ENCODE measurements around the gene ADAM12. TPM values are rescaled to one million over a fixed set of nuclear protein-coding genes. Genes with fewer than 3 reads are reported as not detected.

ADAM12 gene
- polyA plus RNA-seq, 4 donors = 0.45 to 0.87 TPM; not detected in 2

- 84 to 90% (median 90%) methylated on average over 9 of the region's 9 CpGs for WGBS, 3 donors
- no peaks in the 10 kb centered on the region for H3K27me3 ChIP-seq (ENCODE audit: control insufficient read depth in 3 of 3, insufficient read depth in 3 of 3, low read length in 3 of 3)
- H3K36me3 ChIP-seq (ENCODE audit: control insufficient read depth in 3 of 3, insufficient read depth in 2 of 3, low read depth in 1 of 3, low read length in 3 of 3) = no peaks in the 10 kb centered on the region
- no peaks in the 10 kb centered on the region for H3K9me3 ChIP-seq (ENCODE audit: control insufficient read depth in 2 of 2, insufficient read depth in 1 of 2, low read depth in 1 of 2, low read length in 1 of 2)
- H3K4me3 ChIP-seq (ENCODE audit: low read depth in 1 of 3, low read length in 3 of 3) = no peak overlapping the region
- FAIRE-seq (no peak), DNase-seq (no peak)
- H3K4me1 ChIP-seq (ENCODE audit: control insufficient read depth in 3 of 3, insufficient read depth in 2 of 3, low read depth in 1 of 3, low read length in 2 of 3) = no peaks in the 10 kb centered on the region
- no peak overlapping the region for H3K27ac ChIP-seq (ENCODE audit: low read depth in 1 of 3, low read length in 2 of 3)
Observed at GRCh38 chr10:126312167-126312566, 76.1 kb downstream of the ADAM12 start.

GRCh38 chr10:126309228-126309883 is 78.9 kb downstream of the ADAM12 start:
- H3K4me1 ChIP-seq (ENCODE audit: control insufficient read depth in 3 of 3, insufficient read depth in 2 of 3, low read depth in 1 of 3, low read length in 2 of 3) = no peaks in the 10 kb centered on the region
- H3K27ac ChIP-seq (ENCODE audit: low read depth in 1 of 3, low read length in 2 of 3) = no peak overlapping the region
- DNase-seq = no peak
- H3K36me3 ChIP-seq (ENCODE audit: control insufficient read depth in 3 of 3, insufficient read depth in 2 of 3, low read depth in 1 of 3, low read length in 3 of 3) = no peaks in the 10 kb centered on the region
- no peak for FAIRE-seq
- no peak overlapping the region for H3K4me3 ChIP-seq (ENCODE audit: low read depth in 1 of 3, low read length in 3 of 3)
- H3K27me3 ChIP-seq (ENCODE audit: control insufficient read depth in 3 of 3, insufficient read depth in 3 of 3, low read length in 3 of 3) = no peaks in the 10 kb centered on the region
- 53 to 72% (median 65%) methylated on average over 3 of the region's 3 CpGs for WGBS, 3 donors
- H3K9me3 ChIP-seq (ENCODE audit: control insufficient read depth in 2 of 2, insufficient read depth in 1 of 2, low read depth in 1 of 2, low read length in 1 of 2) = no peaks in the 10 kb centered on the region

- 75 to 87% (median 84%) methylated on average over 6 of the region's 6 CpGs for WGBS, 3 donors
- H3K27me3 ChIP-seq (ENCODE audit: control insufficient read depth in 3 of 3, insufficient read depth in 3 of 3, low read length in 3 of 3) = no peaks in the 10 kb centered on the region
- H3K4me3 ChIP-seq (ENCODE audit: low read depth in 1 of 3, low read length in 3 of 3) = no peak overlapping the region
- DNase-seq = no peak
- no peaks in the 10 kb centered on the region for H3K36me3 ChIP-seq (ENCODE audit: control insufficient read depth in 3 of 3, insufficient read depth in 2 of 3, low read depth in 1 of 3, low read length in 3 of 3)
- no peaks in the 10 kb centered on the region for H3K4me1 ChIP-seq (ENCODE audit: control insufficient read depth in 3 of 3, insufficient read depth in 2 of 3, low read depth in 1 of 3, low read length in 2 of 3)
- FAIRE-seq = no peak
- H3K9me3 ChIP-seq (ENCODE audit: control insufficient read depth in 2 of 2, insufficient read depth in 1 of 2, low read depth in 1 of 2, low read length in 1 of 2) = no peaks in the 10 kb centered on the region
- no peak overlapping the region for H3K27ac ChIP-seq (ENCODE audit: low read depth in 1 of 3, low read length in 2 of 3)
Observed at GRCh38 chr10:126302826-126303665, 85.2 kb downstream of the ADAM12 start.

GRCh38 chr10:126302476-126302756 is 85.9 kb downstream of the ADAM12 start:
- Histone ChIP-seq H3K36me3 (ENCODE audit: control insufficient read depth in 3 of 3, insufficient read depth in 2 of 3, low read depth in 1 of 3, low read length in 3 of 3) (no peaks in the 10 kb centered on the region), H3K27ac (ENCODE audit: low read depth in 1 of 3, low read length in 2 of 3) (no peak overlapping the region), H3K9me3 (ENCODE audit: control insufficient read depth in 2 of 2, insufficient read depth in 1 of 2, low read depth in 1 of 2, low read length in 1 of 2) (no peaks in the 10 kb centered on the region), H3K4me1 (ENCODE audit: control insufficient read depth in 3 of 3, insufficient read depth in 2 of 3, low read depth in 1 of 3, low read length in 2 of 3) (no peaks in the 10 kb centered on the region), H3K27me3 (ENCODE audit: control insufficient read depth in 3 of 3, insufficient read depth in 3 of 3, low read length in 3 of 3) (no peaks in the 10 kb centered on the region), H3K4me3 (ENCODE audit: low read depth in 1 of 3, low read length in 3 of 3) (no peak overlapping the region)
- no peak for FAIRE-seq
- WGBS, 3 donors = 65 to 72% (median 66%) methylated on average over 3 of the region's 3 CpGs
- no peak for DNase-seq

- no peaks in the 10 kb centered on the region for H3K4me1 ChIP-seq (ENCODE audit: control insufficient read depth in 3 of 3, insufficient read depth in 2 of 3, low read depth in 1 of 3, low read length in 2 of 3)
- FAIRE-seq = no peak
- H3K4me3 ChIP-seq (ENCODE audit: low read depth in 1 of 3, low read length in 3 of 3) = no peak overlapping the region
- no peaks in the 10 kb centered on the region for H3K27me3 ChIP-seq (ENCODE audit: control insufficient read depth in 3 of 3, insufficient read depth in 3 of 3, low read length in 3 of 3)
- 68 to 76% (median 69%) methylated on average over 9 of the region's 9 CpGs for WGBS, 3 donors
- no peak for DNase-seq
- H3K9me3 ChIP-seq (ENCODE audit: control insufficient read depth in 2 of 2, insufficient read depth in 1 of 2, low read depth in 1 of 2, low read length in 1 of 2) = no peaks in the 10 kb centered on the region
- no peaks in the 10 kb centered on the region for H3K36me3 ChIP-seq (ENCODE audit: control insufficient read depth in 3 of 3, insufficient read depth in 2 of 3, low read depth in 1 of 3, low read length in 3 of 3)
- H3K27ac ChIP-seq (ENCODE audit: low read depth in 1 of 3, low read length in 2 of 3) = no peak overlapping the region
Observed at GRCh38 chr10:126301701-126302475, 86.4 kb downstream of the ADAM12 start.

GRCh38 chr10:126294451-126294850 is 93.8 kb downstream of the ADAM12 start:
- FAIRE-seq = no peak
- no peak overlapping the region for H3K27ac ChIP-seq (ENCODE audit: low read depth in 1 of 3, low read length in 2 of 3)
- H3K36me3 ChIP-seq (ENCODE audit: control insufficient read depth in 3 of 3, insufficient read depth in 2 of 3, low read depth in 1 of 3, low read length in 3 of 3) = no peaks in the 10 kb centered on the region
- no peaks in the 10 kb centered on the region for H3K4me1 ChIP-seq (ENCODE audit: control insufficient read depth in 3 of 3, insufficient read depth in 2 of 3, low read depth in 1 of 3, low read length in 2 of 3)
- no peaks in the 10 kb centered on the region for H3K9me3 ChIP-seq (ENCODE audit: control insufficient read depth in 2 of 2, insufficient read depth in 1 of 2, low read depth in 1 of 2, low read length in 1 of 2)
- peak in 1 of 2 donors; percentile 14 for DNase-seq
- H3K27me3 ChIP-seq (ENCODE audit: control insufficient read depth in 3 of 3, insufficient read depth in 3 of 3, low read length in 3 of 3) = peaks cover 0 to 2% (median 0%) of the 10 kb centered on the region in 3 donors
- no peak overlapping the region for H3K4me3 ChIP-seq (ENCODE audit: low read depth in 1 of 3, low read length in 3 of 3)
- 10 to 43% (median 33%) methylated on average over 5 of the region's 5 CpGs for WGBS, 3 donors

- Histone ChIP-seq H3K27me3 (ENCODE audit: control insufficient read depth in 3 of 3, insufficient read depth in 3 of 3, low read length in 3 of 3) (peaks cover 0 to 2% (median 0%) of the 10 kb centered on the region in 3 donors), H3K4me3 (ENCODE audit: low read depth in 1 of 3, low read length in 3 of 3) (no peak overlapping the region), H3K9me3 (ENCODE audit: control insufficient read depth in 2 of 2, insufficient read depth in 1 of 2, low read depth in 1 of 2, low read length in 1 of 2) (no peaks in the 10 kb centered on the region), H3K27ac (ENCODE audit: low read depth in 1 of 3, low read length in 2 of 3) (no peak overlapping the region), H3K36me3 (ENCODE audit: control insufficient read depth in 3 of 3, insufficient read depth in 2 of 3, low read depth in 1 of 3, low read length in 3 of 3) (no peaks in the 10 kb centered on the region), H3K4me1 (ENCODE audit: control insufficient read depth in 3 of 3, insufficient read depth in 2 of 3, low read depth in 1 of 3, low read length in 2 of 3) (no peaks in the 10 kb centered on the region)
- no peak for DNase-seq
- 90 to 94% (median 93%) methylated on average over 6 of the region's 6 CpGs for WGBS, 3 donors
- FAIRE-seq = no peak
Observed at GRCh38 chr10:126290232-126290631, 98.0 kb downstream of the ADAM12 start.

GRCh38 chr10:126288547-126289493 is 99.5 kb downstream of the ADAM12 start:
- H3K9me3 ChIP-seq (ENCODE audit: control insufficient read depth in 2 of 2, insufficient read depth in 1 of 2, low read depth in 1 of 2, low read length in 1 of 2) = no peaks in the 10 kb centered on the region
- H3K4me3 ChIP-seq (ENCODE audit: low read depth in 1 of 3, low read length in 3 of 3) = no peak overlapping the region
- no peak overlapping the region for H3K27ac ChIP-seq (ENCODE audit: low read depth in 1 of 3, low read length in 2 of 3)
- FAIRE-seq = no peak
- no peaks in the 10 kb centered on the region for H3K36me3 ChIP-seq (ENCODE audit: control insufficient read depth in 3 of 3, insufficient read depth in 2 of 3, low read depth in 1 of 3, low read length in 3 of 3)
- no peak for DNase-seq
- H3K4me1 ChIP-seq (ENCODE audit: control insufficient read depth in 3 of 3, insufficient read depth in 2 of 3, low read depth in 1 of 3, low read length in 2 of 3) = no peaks in the 10 kb centered on the region
- H3K27me3 ChIP-seq (ENCODE audit: control insufficient read depth in 3 of 3, insufficient read depth in 3 of 3, low read length in 3 of 3) = peaks cover 0 to 2% (median 0%) of the 10 kb centered on the region in 3 donors
- 85 to 90% (median 85%) methylated on average over 16 of the region's 16 CpGs for WGBS, 3 donors
